Endodermal cell (in vitro differentiated cells): ENCODE data around the gene TPRN. TPM values are rescaled to one million over a fixed set of nuclear protein-coding genes. Genes with fewer than 3 reads are reported as not detected.

ENCODE experiments used
- DNase-seq: peaks from one replicate; pipeline ENCODE4 v3.0.0-alpha.2; 2017
- H3K27ac ChIP-seq: 2 replicates; pipeline ENCODE4 v1.5.1; 2013; ENCODE audit warnings: mild to moderate bottlenecking, low read depth, low read length, moderate library complexity
- H3K27me3 ChIP-seq: 2 replicates; pipeline ENCODE4 v1.6.1; 2013; ENCODE audit warnings: mild to moderate bottlenecking, low read length, moderate library complexity; ENCODE audit not compliant: insufficient read depth, control insufficient read depth, poor library complexity, severe bottlenecking
- H3K36me3 ChIP-seq: 2 replicates; pipeline ENCODE4 v1.7.0; 2013; ENCODE audit warnings: mild to moderate bottlenecking, low read length, moderate library complexity; ENCODE audit not compliant: control insufficient read depth, insufficient read depth
- H3K4me1 ChIP-seq: one replicate; pipeline ENCODE4 v1.7.0; 2013; ENCODE audit warnings: low read length; ENCODE audit not compliant: control insufficient read depth, insufficient read depth
- H3K4me3 ChIP-seq: 2 replicates; pipeline ENCODE4 v1.5.1; 2013; ENCODE audit warnings: mild to moderate bottlenecking, low read length, moderate library complexity
- H3K9ac ChIP-seq: 2 replicates; pipeline ENCODE4 v1.6.1; 2013; ENCODE audit warnings: mild to moderate bottlenecking, low read length, moderate library complexity; ENCODE audit not compliant: poor library complexity, severe bottlenecking; ENCODE audit errors: extremely low read depth
- H3K9me3 ChIP-seq: 2 replicates; pipeline ENCODE4 v1.6.1; 2013; ENCODE audit warnings: mild to moderate bottlenecking, low read length, moderate library complexity; ENCODE audit not compliant: control insufficient read depth
- H3K27ac Mint-ChIP-seq: 2 replicates; pipeline ENCODE4 v1.8.0; 2020; ENCODE audit warnings: mixed read lengths
- H3K27me3 Mint-ChIP-seq: 2 replicates; pipeline ENCODE4 v1.8.0; 2021; ENCODE audit warnings: mild to moderate bottlenecking, mixed read lengths; ENCODE audit not compliant: insufficient read depth
- H3K36me3 Mint-ChIP-seq: 2 replicates; pipeline ENCODE4 v1.8.0; 2020; ENCODE audit warnings: low read depth, mixed read lengths
- H3K4me1 Mint-ChIP-seq: 2 replicates; pipeline ENCODE4 v1.8.0; 2020; ENCODE audit warnings: mixed read lengths
- H3K4me3 Mint-ChIP-seq: 2 replicates; pipeline ENCODE4 v1.8.0; 2020; ENCODE audit warnings: mild to moderate bottlenecking, moderate library complexity, mixed read lengths
- H3K9me3 Mint-ChIP-seq: 2 replicates; pipeline ENCODE4 v1.8.0; 2020; ENCODE audit warnings: mild to moderate bottlenecking, mixed read lengths
- WGBS, 2 experiments: methylation state at CpG; one replicate each; pipeline versions ENCODE4 v1.1.5 to v1.1.7; 2013; ENCODE audit warnings: missing lambda C conversion rate in 2 of 2, mixed read lengths in 1 of 2; ENCODE audit not compliant: insufficient coverage in 1 of 2, insufficient read length in 1 of 2; 5-methylcytosine and 5-hydroxymethylcytosine counted together
- total RNA-seq, 2 donors: library from RNA; stranded (reverse); fragmentation: NEBNext Ultra II Directional in 1 of 2; extraction: Animal tissue kit (Norgen Biotek cat#: 25700) in 1 of 2; gene quantifications; 2 replicates in 1 of 2; 3 replicates in 1 of 2; pipeline ENCODE4 v1.2.1, GENCODE V29; 2021
- TF ChIP-seq, protein P1 (sequence below): fragments of 200-600 bp; sonication (generic); conservative IDR thresholded peaks from 2 replicates; pipeline ENCODE4 v1.5.0; 2021; ENCODE audit warnings: antibody characterized with exemption, mild to moderate bottlenecking

TPRN gene
- total RNA-seq, 2 donors from 2014 or later, result 19.0 to 23.9 TPM

DNA sequence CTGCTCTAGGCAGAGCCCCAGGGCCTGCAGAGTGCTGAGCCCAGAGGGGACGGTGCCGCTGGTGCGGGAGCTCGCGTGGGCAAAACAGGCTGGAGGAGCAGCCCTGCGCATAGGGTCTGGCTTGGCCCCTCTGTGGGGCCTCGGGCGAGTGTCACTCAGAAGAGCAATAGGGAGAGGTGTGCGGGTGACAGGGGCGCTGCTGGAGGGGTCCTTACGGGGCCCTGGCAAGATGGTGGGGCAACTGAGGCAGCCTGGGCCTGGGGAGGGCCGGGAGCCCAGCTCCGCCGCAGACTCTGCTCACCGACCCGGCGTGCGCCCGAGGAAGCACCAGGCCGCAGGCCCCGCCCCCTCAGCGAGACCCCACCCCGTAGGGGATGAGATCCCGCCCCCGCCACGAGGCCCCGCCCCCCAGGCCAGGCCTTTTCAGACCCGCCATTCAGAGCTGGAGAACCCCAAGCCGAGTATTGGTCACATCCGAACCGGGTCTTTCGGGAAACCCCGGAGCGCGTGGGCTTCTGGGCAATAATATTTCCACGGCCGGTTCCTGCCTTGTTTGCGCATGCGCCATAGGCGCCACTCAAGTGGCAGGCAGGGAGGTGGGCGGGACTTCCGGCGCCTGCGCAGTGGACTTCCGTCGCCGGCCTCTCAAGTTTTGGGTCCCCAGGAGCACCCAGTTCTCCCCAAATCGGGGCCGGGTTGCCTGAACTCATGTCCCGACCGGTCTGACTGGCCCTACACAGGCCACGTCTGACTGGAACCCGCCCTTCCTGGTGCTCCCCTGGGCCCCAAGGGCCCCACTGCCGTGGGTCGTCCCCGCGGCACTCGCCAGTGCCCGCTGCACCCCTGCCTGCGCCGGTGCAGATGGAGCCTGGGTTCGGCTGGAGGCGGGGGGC is 22.8 kb upstream of the TPRN start:
- Mint-ChIP-seq H3K4me3 (peak overlapping the region; percentile 61), H3K4me1 (peaks cover 12% of the 10 kb centered on the region), H3K36me3 (peaks cover 3% of the 10 kb centered on the region), H3K27me3 (no peaks in the 10 kb centered on the region), H3K27ac (peak overlapping the region; percentile 48), H3K9me3 (no peaks in the 10 kb centered on the region)
- H3K27me3 ChIP-seq, result no peaks in the 10 kb centered on the region
- TF ChIP-seq, protein P1, sequence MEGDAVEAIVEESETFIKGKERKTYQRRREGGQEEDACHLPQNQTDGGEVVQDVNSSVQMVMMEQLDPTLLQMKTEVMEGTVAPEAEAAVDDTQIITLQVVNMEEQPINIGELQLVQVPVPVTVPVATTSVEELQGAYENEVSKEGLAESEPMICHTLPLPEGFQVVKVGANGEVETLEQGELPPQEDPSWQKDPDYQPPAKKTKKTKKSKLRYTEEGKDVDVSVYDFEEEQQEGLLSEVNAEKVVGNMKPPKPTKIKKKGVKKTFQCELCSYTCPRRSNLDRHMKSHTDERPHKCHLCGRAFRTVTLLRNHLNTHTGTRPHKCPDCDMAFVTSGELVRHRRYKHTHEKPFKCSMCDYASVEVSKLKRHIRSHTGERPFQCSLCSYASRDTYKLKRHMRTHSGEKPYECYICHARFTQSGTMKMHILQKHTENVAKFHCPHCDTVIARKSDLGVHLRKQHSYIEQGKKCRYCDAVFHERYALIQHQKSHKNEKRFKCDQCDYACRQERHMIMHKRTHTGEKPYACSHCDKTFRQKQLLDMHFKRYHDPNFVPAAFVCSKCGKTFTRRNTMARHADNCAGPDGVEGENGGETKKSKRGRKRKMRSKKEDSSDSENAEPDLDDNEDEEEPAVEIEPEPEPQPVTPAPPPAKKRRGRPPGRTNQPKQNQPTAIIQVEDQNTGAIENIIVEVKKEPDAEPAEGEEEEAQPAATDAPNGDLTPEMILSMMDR, result no peak
- H3K27ac ChIP-seq, result no peak overlapping the region
- WGBS, 2 experiments, result 1 to 3% methylated on average over 32 to 63 of the region's 63 CpGs
- peak overlapping the region; percentile 89 for H3K4me3 ChIP-seq
- H3K9me3 ChIP-seq, result no peaks in the 10 kb centered on the region
- peak overlapping the region; percentile 73 for H3K9ac ChIP-seq
- H3K36me3 ChIP-seq, result no peaks in the 10 kb centered on the region
- peaks cover 13% of the 10 kb centered on the region for H3K4me1 ChIP-seq
- peak; percentile 99 for DNase-seq

DNA sequence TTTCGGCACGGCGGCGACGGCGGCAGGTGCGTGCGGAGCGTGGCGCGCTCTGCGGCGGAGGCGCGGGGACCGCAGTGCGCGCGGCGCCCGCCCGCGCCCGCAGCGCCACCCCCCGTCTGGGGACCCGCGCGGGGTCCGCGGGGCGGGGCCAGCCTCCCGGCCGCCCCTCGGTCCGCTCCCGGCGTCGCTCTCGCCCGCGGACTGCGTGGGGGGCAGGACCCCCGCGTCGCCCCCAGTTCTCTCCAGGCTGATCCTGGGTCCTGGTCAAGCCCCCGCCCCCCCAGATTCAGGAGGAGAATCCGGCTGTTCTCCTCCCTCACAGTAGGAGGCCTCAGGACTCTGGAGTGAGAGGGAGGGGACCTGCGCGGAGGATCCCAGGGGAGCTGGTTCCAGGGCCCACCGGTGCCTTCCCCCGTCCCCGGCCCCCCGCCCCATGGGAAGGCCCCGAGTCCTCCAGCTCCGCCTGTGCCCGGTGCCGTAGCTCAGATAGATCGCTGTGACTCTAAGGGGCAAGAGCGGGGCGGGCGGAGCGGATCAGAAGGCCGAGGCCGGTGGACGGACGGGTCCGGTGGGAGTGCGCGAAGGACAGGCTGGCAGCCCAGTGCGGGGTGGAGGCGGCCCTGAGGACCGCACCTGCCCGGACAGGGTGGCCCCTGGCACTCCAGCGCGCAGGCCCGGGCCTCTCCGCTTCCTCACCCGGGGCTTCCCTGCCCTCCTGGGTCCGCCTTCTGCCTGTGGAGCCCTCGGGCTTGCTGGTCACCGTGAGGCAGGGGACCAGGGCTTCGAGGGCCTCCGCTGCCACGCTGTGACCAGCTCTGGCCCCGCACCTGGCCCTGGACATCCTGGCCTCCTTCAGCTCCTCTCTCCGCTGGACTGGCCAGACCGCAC is 21.9 kb upstream of the TPRN start, which contains the start of gene RNF208:
TSS of gene RNF208 (minus strand) at position 51 of the 888 bp plus-strand sequence. CDS start 1,028 bp downstream, outside the sequence.
- no peaks in the 10 kb centered on the region for H3K27me3 ChIP-seq
- no peak within 1 kb of the TSS for H3K27ac ChIP-seq
- Mint-ChIP-seq H3K4me3 (peak within 1 kb of the TSS; percentile 61), H3K9me3 (no peaks in the 10 kb centered on the region), H3K27ac (peak within 1 kb of the TSS; percentile 48), H3K4me1 (peaks cover 11% of the 10 kb centered on the region), H3K36me3 (peaks cover 3% of the 10 kb centered on the region), H3K27me3 (no peaks in the 10 kb centered on the region)
- 10 to 20% methylated on average over 30 to 88 of the region's 88 CpGs for WGBS, 2 experiments
- H3K4me3 ChIP-seq, result peak within 1 kb of the TSS; percentile 89
- no peaks in the 10 kb centered on the region for H3K36me3 ChIP-seq
- no peaks in the 10 kb centered on the region for H3K9me3 ChIP-seq
- TF ChIP-seq, protein P1, result no peak
- peak; percentile 82 for DNase-seq
- H3K9ac ChIP-seq, result peak within 1 kb of the TSS; percentile 11
- H3K4me1 ChIP-seq, result peaks cover 21% of the 10 kb centered on the region

DNA sequence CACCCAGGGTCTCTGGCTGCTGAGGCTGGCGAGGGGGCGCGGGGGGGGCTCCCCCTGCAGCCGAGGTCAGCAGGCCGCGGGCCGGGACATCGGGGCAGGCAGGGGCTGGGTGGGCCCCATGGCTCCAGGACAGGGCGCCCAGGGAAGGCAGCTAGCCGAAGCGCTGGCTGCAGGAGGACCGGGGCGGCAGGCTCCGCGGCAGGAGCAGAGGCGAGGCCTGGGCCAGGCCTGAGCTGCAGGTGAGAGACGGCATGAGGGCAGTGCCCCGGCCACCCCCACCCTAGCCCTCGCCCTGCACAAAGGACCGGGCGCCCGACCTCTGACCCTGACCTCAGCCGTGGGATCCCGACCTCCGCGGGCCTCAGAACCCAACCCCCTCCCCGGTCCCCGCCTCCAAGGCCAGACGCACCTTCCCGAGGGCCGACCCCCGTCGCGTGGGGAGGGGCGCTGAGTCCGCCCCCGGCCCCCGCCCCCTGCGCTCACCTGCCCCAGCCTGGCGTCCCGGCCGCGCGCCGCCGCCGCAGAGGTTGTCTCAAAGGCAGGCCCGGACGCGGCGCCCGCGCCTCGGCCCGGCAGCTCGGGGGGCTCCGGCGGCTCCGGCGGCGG is 21.1 kb upstream of the TPRN start:
- no peak overlapping the region for H3K9ac ChIP-seq
- H3K27me3 ChIP-seq, result no peaks in the 10 kb centered on the region
- Mint-ChIP-seq H3K9me3 (no peaks in the 10 kb centered on the region), H3K36me3 (peaks cover 3% of the 10 kb centered on the region), H3K4me1 (peaks cover 15% of the 10 kb centered on the region), H3K27me3 (no peaks in the 10 kb centered on the region), H3K4me3 (peak overlapping the region; percentile 43), H3K27ac (no peak overlapping the region)
- DNase-seq, result peak; percentile 87
- WGBS, 2 experiments, result 7 to 22% methylated on average over 8 to 61 of the region's 61 CpGs
- no peaks in the 10 kb centered on the region for H3K9me3 ChIP-seq
- no peak overlapping the region for H3K27ac ChIP-seq
- H3K4me1 ChIP-seq, result peaks cover 23% of the 10 kb centered on the region
- no peaks in the 10 kb centered on the region for H3K36me3 ChIP-seq
- H3K4me3 ChIP-seq, result no peak overlapping the region
- TF ChIP-seq, protein P1, result no peak
